IMR-90 (cell line): ENCODE measurements around the gene BEX1. TPM values are rescaled to one million over a fixed set of nuclear protein-coding genes. Genes with fewer than 3 reads are reported as not detected.
"Not testable (repeated sequence)": the region's sequence is repeated elsewhere in the genome, so short reads cannot be mapped to it uniquely, and the experiment has no call there.

Experiments used
- ATAC-seq: fragments of 200-7000 bp; cut with Tn5 transposase; 2 replicates; pipeline ENCODE4 v1.9.1; 2020; ENCODE audit warnings: low read depth, mild to moderate bottlenecking, moderate library complexity
- BruUV-seq: library from RNA; stranded (reverse); fragments of 400-500 nt; replicated peaks from 2 replicates; lab custom pipeline; 2021; lab: Mats Ljungman, UMichigan
- CTCF ChIA-PET: fragments of 300-600 bp; formaldehyde crosslinking; extraction: SDS; loops from one replicate; lab custom pipeline; 2021; ENCODE audit warnings: antibody characterized with exemption; lab: Yijun Ruan, JAX
- POLR2A ChIA-PET: fragments of 300-600 bp; sonication (Branson Sonifier 250); formaldehyde crosslinking; loops from one replicate; lab custom pipeline; 2022; ENCODE audit warnings: antibody characterized with exemption; ENCODE audit not compliant: unreplicated experiment; lab: Charles Lee
- DNase-seq: peaks from one replicate; pipeline ENCODE4 v3.0.0; 2013
- H2AFZ ChIP-seq: replicated peaks from 2 replicates; pipeline ENCODE3; 2013; ENCODE audit warnings: low read length, mild to moderate bottlenecking; ENCODE audit not compliant: poor library complexity
- H2AK5ac ChIP-seq: 2 replicates; pipeline ENCODE4 v1.6.1; 2013; ENCODE audit warnings: low read depth, low read length, inconsistent platforms
- H2AK9ac ChIP-seq: replicated peaks from 2 replicates; pipeline ENCODE3; 2013; ENCODE audit warnings: mild to moderate bottlenecking, low read depth, low read length, moderate library complexity; ENCODE audit not compliant: poor library complexity
- H2BK120ac ChIP-seq: 2 replicates; pipeline ENCODE4 v1.6.1; 2013; ENCODE audit warnings: low read depth, low read length, inconsistent platforms
- H2BK15ac ChIP-seq: 3 replicates; pipeline ENCODE4 v1.6.1; 2013; ENCODE audit warnings: low read depth, low read length, inconsistent platforms
- H2BK20ac ChIP-seq: 2 replicates; pipeline ENCODE4 v1.6.1; 2013; ENCODE audit warnings: low read depth, mild to moderate bottlenecking, inconsistent platforms, low read length, moderate library complexity
- H2BK5ac ChIP-seq: 2 replicates; pipeline ENCODE4 v1.6.1; 2013; ENCODE audit warnings: mild to moderate bottlenecking, low read depth, low read length, inconsistent platforms; ENCODE audit not compliant: poor library complexity, severe bottlenecking
- H3K14ac ChIP-seq: replicated peaks from 2 replicates; pipeline ENCODE4 v1.6.1; 2013; ENCODE audit warnings: low read depth, low read length, inconsistent platforms
- H3K18ac ChIP-seq: 2 replicates; pipeline ENCODE4 v1.6.1; 2013; ENCODE audit warnings: low read depth, low read length, control low read depth
- H3K23ac ChIP-seq: 2 replicates; pipeline ENCODE4 v1.6.1; 2013; ENCODE audit warnings: low read depth, low read length, inconsistent platforms
- H3K27ac ChIP-seq: 2 replicates; pipeline ENCODE4 v1.5.1; 2013; ENCODE audit warnings: mild to moderate bottlenecking, control low read depth, low read length; ENCODE audit not compliant: insufficient read depth
- H3K27me3 ChIP-seq: 2 replicates; pipeline ENCODE4 v1.6.1; 2013; ENCODE audit warnings: low read length; ENCODE audit not compliant: control insufficient read depth, insufficient read depth
- H3K36me3 ChIP-seq: 2 replicates; pipeline ENCODE4 v1.6.1; 2013; ENCODE audit warnings: low read length, mixed read lengths; ENCODE audit not compliant: control insufficient read depth, insufficient read depth
- H3K4ac ChIP-seq: 2 replicates; pipeline ENCODE4 v1.6.1; 2013; ENCODE audit warnings: low read depth, low read length, inconsistent platforms
- H3K4me1 ChIP-seq: 2 replicates; pipeline ENCODE4 v1.6.1; 2013; ENCODE audit warnings: low read length, mixed read lengths; ENCODE audit not compliant: control insufficient read depth, insufficient read depth
- H3K4me2 ChIP-seq: 2 replicates; pipeline ENCODE4 v1.6.1; 2013; ENCODE audit warnings: low read depth, mild to moderate bottlenecking, control low read depth, low read length, moderate library complexity
- H3K4me3 ChIP-seq: 2 replicates; pipeline ENCODE4 v1.5.1; 2013; ENCODE audit warnings: low read depth, mild to moderate bottlenecking, control low read depth, low read length, moderate library complexity; ENCODE audit not compliant: insufficient read depth
- H3K56ac ChIP-seq: 2 replicates; pipeline ENCODE4 v1.6.1; 2013; ENCODE audit warnings: low read length, inconsistent platforms; ENCODE audit not compliant: insufficient read depth; ENCODE audit errors: extremely low read depth
- H3K79me1 ChIP-seq, 2 experiments: 2 replicates each; pipeline ENCODE4 v1.6.1; 2013; ENCODE audit warnings: low read length in 2 of 2, inconsistent platforms in 1 of 2, low read depth in 1 of 2
- H3K9ac ChIP-seq: 2 replicates; pipeline ENCODE4 v1.6.1; 2013; ENCODE audit warnings: low read depth, low read length, control low read depth
- H3K9me1 ChIP-seq: 2 replicates; pipeline ENCODE4 v1.6.1; 2013; ENCODE audit warnings: low read length, inconsistent platforms; ENCODE audit not compliant: insufficient read depth
- H3K9me3 ChIP-seq: 2 replicates; pipeline ENCODE4 v1.6.1; 2013; ENCODE audit warnings: low read length; ENCODE audit not compliant: control insufficient read depth, insufficient read depth
- H4K20me1 ChIP-seq: 2 replicates; pipeline ENCODE4 v1.6.1; 2013; ENCODE audit warnings: low read length, inconsistent platforms; ENCODE audit not compliant: insufficient read depth
- H4K5ac ChIP-seq: 2 replicates; pipeline ENCODE4 v1.6.1; 2013; ENCODE audit warnings: mild to moderate bottlenecking, low read depth, low read length, control low read depth
- H4K8ac ChIP-seq, 2 experiments: 2 replicates each; pipeline ENCODE4 v1.6.1; 2013; ENCODE audit warnings: low read depth in 2 of 2, low read length in 2 of 2, control low read depth in 1 of 2, inconsistent platforms in 1 of 2
- H4K91ac ChIP-seq: 2 replicates; pipeline ENCODE4 v1.6.1; 2013; ENCODE audit warnings: low read depth, low read length, inconsistent platforms; ENCODE audit not compliant: insufficient read depth
- WGBS, 2 experiments: methylation state at CpG; one replicate each; pipeline versions ENCODE4 v1.1.5 to v1.1.7; 2013; ENCODE audit warnings: missing lambda C conversion rate in 2 of 2; ENCODE audit not compliant: insufficient read length in 1 of 2; ENCODE audit errors: extremely low coverage in 2 of 2; 5-methylcytosine and 5-hydroxymethylcytosine counted together
- dilution Hi-C: fragments of 300-500 bp; cut with HindIII; formaldehyde crosslinking; loops from one replicate; pipeline ENCODE4 v1.14.3; 2018; ENCODE audit warnings: low sequenced_read_pairs; ENCODE audit not compliant: unreplicated experiment
- in situ Hi-C: fragments of 300-500 bp; cut with MboI; formaldehyde crosslinking; loops from 3 replicates; pipeline ENCODE4 v1.14.3; 2019; ENCODE audit warnings: low sequenced_read_pairs, inconsistent platforms, mixed read lengths
- intact Hi-C: fragments of 100-400 bp; cut with micrococcal nuclease; formaldehyde crosslinking; loops from 2 replicates; pipeline ENCODE4 v1.10.0; 2022
- polyA plus RNA-seq, 3 experiments: library from polyadenylated mRNA; depleted of rRNA; stranded (reverse); fragments of >200 nt; gene quantifications; 2 replicates each; pipeline ENCODE4 v1.2.3, GENCODE V29; 2012; ENCODE audit warnings: low replicate concordance in 1 of 3
- total RNA-seq: library from RNA; depleted of rRNA; stranded (reverse); fragments of >200 nt; gene quantifications from 2 replicates; pipeline ENCODE4 v1.2.3, GENCODE V29; 2012

Gene BEX1
- total and polyA plus RNA-seq, 2 of the 4 experiments (the other 2 are of a cell fraction), result 0.18 to 0.27 TPM

- H3K14ac ChIP-seq, POLR2A ChIA-PET, in situ Hi-C loops, H3K9me3 ChIP-seq, DNase-seq, H3K36me3 ChIP-seq, H2BK15ac ChIP-seq, H3K18ac ChIP-seq, H3K4ac ChIP-seq, BruUV-seq, H2AK9ac ChIP-seq, H3K4me2 ChIP-seq, H3K9me1 ChIP-seq, H2BK120ac ChIP-seq, H2BK5ac ChIP-seq, H3K23ac ChIP-seq, H4K5ac ChIP-seq, H3K27me3 ChIP-seq, H2AFZ ChIP-seq, H3K27ac ChIP-seq, H3K79me1 ChIP-seq, H4K20me1 ChIP-seq, ATAC-seq, H3K56ac ChIP-seq, H2AK5ac ChIP-seq, CTCF ChIA-PET, H4K8ac ChIP-seq, H4K91ac ChIP-seq, H2BK20ac ChIP-seq, H3K4me1 ChIP-seq, H3K9ac ChIP-seq, H3K4me3 ChIP-seq, dilution Hi-C loops, intact Hi-C loops: not testable (repeated sequence)
- WGBS, 2 experiments, result 84% methylated on average over 8 of the region's 21 CpGs; no CpG with 5 or more reads in 1 of the 2 experiments
These were observed 43.3 kb upstream of the BEX1 start for GRCh38 chrX:103107227-103107737.

- H3K27me3 ChIP-seq, H4K5ac ChIP-seq, H3K79me1 ChIP-seq, H3K4me2 ChIP-seq, H2BK120ac ChIP-seq, H2AK5ac ChIP-seq, ATAC-seq, H3K9ac ChIP-seq, H3K27ac ChIP-seq, H3K23ac ChIP-seq, H3K4ac ChIP-seq, dilution Hi-C loops, H3K9me1 ChIP-seq, in situ Hi-C loops, H3K36me3 ChIP-seq, BruUV-seq, H2AK9ac ChIP-seq, intact Hi-C loops, H4K8ac ChIP-seq, DNase-seq, H3K9me3 ChIP-seq, H4K20me1 ChIP-seq, POLR2A ChIA-PET, H3K4me3 ChIP-seq, H3K14ac ChIP-seq, H2AFZ ChIP-seq, H3K56ac ChIP-seq, H3K4me1 ChIP-seq, H3K18ac ChIP-seq, H2BK15ac ChIP-seq, H2BK5ac ChIP-seq, CTCF ChIA-PET, H4K91ac ChIP-seq, H2BK20ac ChIP-seq: not testable (repeated sequence)
- no CpG with 5 or more reads among the region's 26 CpGs for WGBS, 2 experiments
These were observed 40.4 kb upstream of the BEX1 start for GRCh38 chrX:103104370-103104769.
